NCI-H524 (cell line): Measurements from ENCODE around the gene SLC6A3.
"Not testable (repeated sequence)": the region's sequence is repeated elsewhere in the genome, so short reads cannot be mapped to it uniquely, and the experiment has no call there.

Experiments used
- DNase-seq, 2 experiments: peaks; one replicate each; lab custom pipeline; 2025; lab: John Stamatoyannopoulos, UW

SLC6A3 gene

DNA sequence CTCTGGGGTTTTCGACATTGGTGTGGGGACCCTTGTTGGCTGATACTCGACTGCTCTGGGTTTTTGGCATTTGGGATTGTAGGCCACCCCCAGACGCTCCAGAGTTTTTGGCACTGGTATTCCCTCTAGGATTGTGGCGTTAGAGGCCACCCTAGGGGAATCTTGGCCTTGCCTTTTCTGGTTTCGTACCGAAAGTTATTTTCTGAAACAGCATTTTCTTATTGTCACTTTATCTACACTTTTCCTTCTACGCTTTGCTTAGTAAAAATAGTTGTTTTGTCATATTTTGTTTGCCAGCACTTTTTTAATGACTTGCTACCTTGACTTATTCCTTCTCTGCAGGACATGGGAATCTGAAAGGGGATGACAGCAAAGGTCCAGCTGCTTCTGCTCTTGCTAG is 75.2 kb downstream of the SLC6A3 start:
- no peak for DNase-seq

DNA sequence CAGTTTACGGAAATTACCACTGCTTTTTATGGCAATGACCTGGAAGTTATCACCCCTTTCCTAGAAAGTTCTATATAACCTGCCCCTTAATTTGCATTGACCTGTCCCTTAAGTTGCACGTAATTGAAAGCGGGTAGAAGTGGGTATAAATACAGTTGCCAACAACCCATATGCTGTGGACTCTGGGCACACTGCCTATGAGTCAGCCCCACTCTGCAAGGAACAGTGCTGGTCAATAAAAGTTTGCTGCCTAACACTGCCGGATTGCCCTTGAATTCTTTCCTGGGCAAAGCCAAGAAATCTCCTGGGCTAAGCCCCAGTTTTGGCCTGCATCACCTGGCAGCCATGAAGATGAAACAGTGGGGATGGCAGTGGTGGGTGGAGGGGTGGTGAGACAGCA is 76.5 kb downstream of the SLC6A3 start:
- DNase-seq: no peak

DNA sequence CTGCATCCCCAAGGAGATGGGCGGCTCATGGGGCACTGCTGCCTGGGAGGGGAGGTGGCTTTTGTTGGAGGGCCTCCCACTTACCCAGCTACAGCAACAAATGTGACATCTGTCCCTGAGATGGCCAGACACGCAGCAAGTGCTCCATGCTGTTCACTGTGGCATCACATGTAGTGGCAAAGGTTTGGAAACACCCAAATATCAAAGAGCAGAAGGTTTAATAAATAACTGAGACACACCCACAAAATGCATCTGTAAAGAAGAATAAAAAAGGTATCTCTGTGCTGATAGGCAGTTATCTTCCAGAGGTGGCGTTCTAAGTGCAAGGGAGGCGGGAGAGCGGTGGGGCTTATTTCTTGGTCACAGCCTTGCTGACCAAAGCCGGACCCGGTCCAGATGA is 77.0 kb downstream of the SLC6A3 start:
- DNase-seq: peak in 1 of 2 experiments; percentile 52

DNA sequence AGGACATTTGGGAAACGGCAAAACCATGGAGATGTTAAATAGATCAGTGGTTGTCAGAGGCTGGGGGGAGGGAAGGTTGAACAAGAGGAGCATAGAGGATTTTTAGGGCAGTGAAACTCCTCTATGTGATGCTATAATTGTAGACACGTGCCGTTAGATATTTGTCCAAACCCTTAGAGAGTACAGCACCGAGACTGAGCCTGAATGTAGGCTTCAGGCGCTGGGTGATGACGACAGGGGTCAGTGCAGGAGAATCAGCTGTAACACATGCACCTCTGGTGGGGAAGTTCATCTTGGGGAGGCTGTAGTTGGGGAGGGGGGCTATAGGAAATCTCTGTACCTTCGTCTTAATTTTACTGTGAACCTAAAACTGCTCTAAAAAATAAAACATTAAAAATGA is 78.1 kb downstream of the SLC6A3 start:
- no peak for DNase-seq

DNA sequence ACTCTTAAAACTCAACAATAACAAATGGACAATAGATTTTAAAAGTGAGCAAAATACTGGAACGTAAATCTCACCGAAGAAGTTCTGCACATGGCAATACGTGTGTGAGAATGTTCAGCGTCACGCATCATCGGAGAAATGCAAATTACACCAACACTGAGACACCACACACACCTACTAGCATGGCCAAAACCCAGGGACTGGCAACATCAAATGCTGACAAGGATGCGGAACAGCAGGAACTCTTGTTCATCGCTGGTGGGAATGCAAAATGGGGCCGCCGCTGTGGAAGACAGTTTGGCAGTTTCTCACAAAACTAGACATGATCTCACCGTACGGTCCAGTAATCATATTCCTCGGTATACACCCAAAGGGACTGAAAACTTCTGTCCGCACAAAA is 78.7 kb downstream of the SLC6A3 start:
- DNase-seq: no peak

DNA sequence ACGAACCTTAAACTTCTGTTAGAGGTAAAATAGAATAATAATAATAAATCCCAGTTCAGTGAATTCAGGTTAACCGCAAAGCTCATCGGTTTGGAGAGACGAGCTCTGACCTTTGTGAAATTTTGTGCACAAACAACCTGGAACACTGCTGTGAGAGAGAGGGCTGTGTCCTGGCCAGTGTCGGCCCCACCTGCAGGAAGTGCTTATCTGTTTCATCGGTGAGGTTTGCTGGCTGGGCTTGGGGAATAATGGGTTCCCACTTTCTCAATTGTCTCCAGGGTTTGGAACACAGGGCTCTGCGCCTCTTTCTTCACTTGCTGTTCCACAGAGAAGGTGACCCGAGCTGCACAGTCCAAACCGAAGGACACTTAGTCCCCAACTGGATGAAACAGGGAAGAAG is 81.0 kb downstream of the SLC6A3 start:
- DNase-seq: no peak

DNA sequence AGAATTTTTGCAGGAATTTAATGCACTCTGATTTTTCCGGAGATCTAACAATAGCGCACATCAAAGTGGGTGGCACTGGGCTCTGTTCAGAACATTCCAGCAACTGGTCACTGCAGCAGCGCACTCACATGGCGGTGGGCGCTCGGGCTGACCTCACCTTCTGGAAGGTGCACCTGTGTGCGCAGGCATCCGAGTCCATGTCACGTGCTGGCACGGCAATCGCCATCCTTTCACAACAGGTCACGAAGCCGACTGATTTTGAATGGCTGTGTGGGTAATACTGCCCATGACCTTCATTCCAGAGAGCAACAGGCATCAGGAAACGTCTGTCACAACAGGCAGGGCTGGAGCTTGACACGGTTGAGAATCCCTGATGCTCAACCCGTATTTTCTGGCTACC is 81.7 kb downstream of the SLC6A3 start:
- DNase-seq: no peak

DNA sequence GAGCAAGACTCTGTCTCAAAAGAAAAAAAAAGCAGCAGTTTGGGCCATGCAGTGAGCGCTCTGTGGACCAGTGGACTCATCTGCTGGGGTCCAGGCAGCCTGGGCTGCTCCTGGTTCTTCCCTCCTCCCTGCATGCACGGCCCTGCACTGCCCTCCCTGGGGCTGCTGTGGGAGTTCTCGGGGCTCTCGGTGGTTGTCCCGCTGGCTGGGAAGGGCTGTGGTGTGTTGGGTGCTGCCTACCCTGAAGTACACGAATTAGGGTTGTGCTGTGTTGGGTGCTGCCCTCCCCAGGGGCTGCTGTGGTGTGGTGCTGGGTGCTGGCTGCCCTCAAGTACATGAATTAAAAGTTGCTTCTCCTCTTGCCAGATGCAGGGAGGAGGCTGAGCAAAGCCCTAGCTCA is 82.1 kb downstream of the SLC6A3 start:
- no peak for DNase-seq

DNA sequence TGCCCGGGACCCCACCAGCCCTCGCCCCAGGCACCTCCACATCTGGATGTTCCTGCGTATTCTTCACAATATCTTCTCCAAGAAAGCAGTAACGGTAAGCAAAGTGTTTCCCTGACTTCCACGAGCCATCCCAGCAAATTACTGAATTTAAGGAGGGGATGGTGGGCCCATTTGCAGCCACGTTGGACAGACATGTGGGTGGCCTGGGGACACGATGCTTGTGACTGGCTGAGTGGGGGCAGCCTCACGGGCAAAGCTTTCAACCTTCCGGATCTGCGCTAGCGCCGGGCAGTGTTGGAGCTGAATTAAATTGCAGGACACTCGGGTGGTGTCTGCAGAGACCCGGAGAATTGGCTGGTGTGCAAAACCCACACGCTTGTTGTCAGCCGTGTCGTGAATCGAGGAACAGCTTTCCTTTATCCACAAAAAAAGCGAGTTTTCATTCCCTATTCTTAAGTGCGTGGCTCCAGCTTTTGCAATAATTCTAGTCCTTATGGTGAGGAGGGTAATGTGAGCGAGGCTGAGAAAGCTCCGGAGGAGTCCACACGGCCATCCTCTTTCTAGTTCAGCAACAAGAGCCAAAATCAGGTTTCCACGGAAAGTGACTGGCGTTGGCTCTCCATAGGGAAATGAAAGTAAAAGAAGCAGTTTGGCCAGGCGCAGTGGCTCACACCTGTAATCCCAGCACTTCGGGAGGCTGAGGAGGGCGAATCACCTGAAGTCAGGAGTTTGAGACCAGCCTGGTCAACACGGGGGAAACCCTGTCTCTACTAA is 82.8 kb downstream of the SLC6A3 start:
- no peak for DNase-seq

DNA sequence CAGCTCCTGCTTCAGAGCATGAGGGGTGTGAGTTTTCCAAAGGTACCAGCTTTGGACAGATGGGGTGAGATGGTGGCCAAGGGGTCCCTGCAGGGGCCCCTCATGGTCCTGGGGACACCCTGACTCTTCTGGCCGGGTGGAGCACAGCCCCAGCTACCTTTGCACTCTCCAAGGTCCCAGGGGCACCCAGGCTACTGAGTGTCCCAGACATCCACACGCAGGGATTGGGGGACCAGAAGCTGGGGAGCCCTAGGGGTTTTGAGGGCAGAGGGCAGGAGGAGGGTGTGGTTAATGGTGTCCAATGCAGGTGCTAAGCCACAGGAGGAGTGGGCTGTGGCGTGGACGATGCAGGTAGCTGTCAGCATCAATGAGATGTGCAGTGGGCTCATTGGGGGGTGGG is 84.4 kb downstream of the SLC6A3 start:
- no peak for DNase-seq

DNA sequence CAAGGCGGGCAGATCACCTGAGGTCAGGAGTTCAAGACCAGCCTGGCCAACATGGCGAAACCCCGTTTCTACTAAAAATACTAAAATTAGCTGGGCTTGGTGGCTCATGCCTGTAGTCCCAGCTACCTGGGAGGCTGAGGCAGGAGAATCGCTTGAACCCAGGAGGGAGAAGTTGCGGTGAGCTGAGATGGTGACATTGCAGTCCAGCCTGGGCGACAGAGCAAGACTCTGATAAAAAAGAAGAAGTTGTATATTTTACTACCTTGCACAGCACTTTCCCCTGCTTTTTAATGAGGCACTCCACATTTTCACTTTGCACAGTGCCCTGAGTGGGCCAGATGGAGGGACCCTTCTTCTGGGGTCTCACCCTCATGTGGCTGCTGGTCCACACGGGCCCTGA is 84.9 kb downstream of the SLC6A3 start:
- not testable (repeated sequence) for DNase-seq

DNA sequence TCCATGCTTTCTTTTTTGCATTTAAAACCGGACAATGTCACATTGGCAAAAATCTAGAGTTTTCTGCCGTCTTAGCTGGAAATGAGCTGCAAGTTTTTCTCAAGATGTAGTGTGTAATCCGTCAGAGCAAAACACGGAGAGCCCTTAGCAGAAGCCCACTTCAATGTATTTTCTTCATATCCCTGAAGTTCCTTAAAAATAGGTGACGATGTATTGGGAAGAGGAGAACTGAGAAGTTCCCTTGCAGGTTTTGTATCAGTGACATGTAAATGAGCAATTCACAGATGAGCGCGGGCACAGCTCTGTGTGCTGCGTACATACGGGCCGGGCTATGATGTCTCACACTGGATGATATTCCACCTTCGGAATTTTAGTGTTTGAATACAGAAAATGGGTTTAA is 85.5 kb downstream of the SLC6A3 start:
- no peak for DNase-seq

DNA sequence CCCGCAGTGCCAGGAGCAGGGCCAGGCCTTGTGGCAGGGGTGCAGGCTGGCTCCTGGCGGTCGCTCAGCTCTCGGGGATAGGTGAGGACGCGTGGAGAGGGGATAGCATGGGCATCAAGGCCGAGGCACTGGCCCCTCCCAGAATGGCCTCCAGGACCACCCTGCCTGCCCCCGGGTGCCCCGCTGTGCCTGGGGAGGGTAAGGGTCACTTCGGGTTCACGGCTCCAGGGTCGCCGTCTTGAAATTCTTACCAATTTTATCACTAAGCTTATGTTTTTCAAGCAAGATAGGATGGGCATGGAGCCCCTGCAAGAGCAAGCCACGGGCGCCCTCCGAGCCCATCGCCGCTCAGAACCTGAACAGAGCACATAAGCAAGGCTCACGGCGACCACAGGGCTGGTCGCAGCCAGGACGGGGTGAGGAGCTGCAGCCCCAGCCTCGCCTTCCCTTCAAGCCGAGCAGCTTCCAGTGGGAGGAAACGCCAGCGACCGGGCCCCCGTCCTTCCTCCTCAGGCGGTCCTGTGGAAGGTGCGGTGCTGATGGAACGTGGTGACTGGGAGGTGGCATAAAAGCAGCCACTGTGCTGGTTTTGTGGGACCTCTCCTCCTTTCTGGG is 86.1 kb downstream of the SLC6A3 start:
- no peak for DNase-seq

DNA sequence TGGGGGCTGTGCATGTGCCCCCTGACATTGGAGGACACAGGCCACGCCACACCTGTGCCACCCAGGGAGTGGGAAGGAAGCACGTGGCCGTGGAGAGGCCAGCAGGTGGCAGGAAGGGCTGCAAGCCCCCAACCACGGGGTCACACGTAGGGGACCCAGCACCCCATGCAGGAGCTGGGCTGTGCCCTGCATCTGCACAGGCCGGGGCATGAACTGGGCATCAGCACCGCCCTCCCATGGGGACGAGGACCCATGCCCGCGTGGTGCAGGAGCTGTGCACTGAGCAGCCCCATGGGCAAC is 86.6 kb downstream of the SLC6A3 start:
- DNase-seq: no peak

DNA sequence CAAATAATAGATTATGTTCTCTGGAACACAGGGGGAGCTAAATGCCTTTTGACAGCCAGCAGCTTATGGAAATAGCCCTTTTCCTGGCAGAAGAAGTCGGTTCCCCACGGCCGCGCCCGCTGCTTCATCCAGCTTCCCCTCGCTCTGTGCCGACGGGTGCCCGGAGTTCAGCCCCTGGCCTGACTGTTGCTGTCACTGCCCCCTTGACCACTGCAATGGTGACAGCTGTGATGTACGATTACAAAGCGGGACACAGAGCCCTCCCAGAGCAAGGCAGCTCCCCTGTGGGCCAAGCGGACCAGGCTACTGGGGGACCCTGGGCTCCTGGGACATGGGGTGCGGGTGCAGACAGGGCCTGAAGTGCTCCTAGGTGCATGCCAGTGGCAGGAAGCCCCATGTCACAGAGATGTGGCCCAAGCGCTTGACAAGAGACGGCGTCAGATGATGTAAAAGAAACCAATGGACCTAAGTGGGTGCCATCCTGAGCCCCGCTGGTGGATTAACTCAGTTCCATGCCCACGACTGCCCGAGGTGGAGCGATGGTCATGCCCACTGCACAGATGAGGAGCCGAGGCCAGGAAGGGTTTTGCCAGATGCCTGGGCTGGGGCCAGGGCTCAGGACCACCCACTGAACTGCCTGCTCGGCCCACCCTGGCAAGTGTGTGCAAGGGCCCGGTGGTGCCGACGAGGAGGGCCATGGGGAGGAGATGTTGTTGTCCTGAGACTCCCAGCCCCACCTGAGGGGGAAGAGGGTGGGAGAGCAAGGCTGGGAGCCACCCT is 87.1 kb downstream of the SLC6A3 start:
- DNase-seq: no peak

DNA sequence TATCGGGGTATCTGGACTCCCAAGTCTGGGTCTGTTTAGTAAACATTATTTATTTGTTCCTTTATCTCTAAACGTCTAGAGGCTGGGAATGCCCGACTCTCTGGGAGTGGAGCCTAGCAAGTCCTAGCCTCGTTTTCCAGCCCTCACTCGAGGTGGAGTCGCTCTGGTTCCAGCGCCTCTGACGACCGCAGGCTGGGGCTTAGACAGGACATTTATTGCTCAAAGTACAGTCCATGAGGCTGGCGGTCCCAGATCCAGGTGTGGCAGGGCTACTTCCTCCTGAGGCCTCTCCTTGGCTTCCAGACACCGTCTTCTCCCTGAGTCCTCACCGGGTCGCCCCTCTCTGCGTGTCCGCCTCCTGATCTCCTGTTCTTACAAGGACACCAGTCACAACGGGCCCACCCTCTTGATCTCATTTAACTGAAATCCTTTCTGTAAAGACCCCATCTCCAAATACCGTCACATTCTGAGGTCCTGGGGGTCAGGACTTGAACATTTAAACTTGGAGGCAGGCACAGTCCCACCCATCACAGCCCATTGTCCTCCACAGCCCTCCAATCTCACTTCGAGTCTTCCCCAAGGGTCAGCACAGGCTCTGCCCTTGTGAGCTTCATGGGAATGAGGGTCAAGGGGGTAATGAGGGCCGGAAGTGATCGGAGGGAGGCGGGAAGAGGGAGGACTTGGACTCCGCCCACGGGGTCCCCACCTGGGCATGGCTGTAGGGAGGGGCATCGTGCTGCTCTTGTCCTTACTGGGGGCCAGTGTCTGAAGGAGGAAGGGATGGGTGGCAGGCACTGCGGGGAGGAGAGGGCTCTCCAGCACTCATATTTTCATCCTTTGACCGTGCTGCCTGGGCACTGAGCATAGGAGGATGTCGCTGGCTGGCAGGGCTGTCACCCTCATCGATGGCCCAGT is 88.1 kb downstream of the SLC6A3 start:
- no peak for DNase-seq

DNA sequence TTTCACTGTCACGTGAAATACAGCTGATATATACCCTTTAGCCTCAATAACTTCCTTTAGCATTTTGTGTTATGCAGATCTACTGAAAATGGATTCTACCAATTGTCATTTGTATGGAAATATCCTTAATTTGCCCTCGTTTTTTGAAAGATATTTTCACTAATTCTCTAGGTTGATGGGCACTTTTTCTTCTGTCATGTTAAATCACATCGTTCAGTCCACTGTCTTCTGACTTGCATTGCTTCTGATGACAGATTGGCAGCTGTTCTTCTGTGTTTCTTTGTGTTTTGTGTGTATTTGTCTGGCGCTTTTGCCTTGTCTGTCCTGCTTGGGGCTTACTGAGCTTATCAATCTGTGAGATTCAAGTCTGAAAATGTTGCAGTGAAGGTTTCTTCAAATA is 90.7 kb downstream of the SLC6A3 start:
- no peak for DNase-seq

DNA sequence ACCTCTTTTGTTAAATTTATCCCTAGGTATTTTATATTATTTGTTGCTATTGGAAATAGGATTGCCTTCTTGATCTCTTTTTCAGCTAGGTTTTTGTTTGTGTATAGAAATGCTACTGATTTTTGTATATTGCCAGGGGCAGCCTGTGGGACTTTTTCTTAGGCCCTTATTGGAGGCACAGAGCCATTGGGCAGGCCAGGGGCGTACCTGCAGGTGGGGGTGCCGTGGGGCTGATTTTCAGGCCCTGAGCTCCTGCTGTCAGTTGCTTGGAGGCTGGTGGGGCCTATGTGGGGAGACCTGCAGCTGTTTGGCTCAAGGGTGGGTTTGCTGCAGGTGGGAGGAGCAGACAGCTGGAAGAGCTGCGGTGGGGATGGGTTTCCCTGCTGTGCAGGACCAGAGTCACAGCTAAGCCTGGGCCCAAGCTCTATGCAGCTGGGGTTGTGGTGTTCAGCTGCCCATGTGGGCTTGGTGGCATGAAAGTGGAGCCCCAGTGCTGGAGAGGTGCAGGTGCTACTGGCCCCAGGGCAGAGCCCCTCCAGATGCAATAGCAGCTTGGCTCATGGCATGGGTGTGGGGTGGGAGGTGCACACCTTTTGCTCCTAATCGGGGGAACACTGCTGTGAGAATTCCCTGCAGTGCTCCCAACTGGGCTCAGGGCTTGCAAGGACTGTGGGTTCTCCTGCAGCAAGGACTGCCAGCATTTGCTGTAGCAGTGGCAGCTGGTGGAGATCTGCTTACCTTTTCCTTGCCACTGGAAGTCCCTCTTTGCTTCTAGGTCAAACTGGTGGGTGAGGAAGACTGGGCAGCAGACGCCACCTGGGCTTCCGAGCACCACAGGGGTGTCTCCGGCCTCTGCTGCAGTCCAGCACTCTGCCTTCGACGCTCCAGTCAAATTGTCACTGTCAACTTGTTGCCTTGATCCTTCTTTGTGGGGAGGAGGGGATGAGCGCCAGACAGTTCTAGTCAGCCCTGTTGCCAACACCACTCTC is 92.7 kb downstream of the SLC6A3 start:
- no peak for DNase-seq

DNA sequence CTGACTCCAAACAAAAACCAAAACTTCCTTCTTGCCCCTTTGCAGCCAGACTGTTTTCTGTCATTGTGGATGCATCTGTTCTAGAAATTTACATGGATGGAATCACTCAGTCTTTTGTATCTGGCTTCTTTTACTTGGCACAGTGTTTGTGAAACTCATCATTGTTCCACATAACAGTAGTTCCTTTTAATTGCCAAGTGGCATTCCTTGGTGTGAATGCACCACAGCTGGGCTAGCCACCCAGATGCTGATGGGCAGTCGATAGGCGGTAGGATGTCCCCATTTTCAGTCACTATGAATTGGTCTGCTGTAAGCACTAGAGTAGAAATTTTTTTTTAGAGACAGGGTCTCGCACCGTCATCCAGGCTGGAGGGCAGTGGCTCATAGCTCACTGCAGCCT is 94.1 kb downstream of the SLC6A3 start:
- no peak for DNase-seq

DNA sequence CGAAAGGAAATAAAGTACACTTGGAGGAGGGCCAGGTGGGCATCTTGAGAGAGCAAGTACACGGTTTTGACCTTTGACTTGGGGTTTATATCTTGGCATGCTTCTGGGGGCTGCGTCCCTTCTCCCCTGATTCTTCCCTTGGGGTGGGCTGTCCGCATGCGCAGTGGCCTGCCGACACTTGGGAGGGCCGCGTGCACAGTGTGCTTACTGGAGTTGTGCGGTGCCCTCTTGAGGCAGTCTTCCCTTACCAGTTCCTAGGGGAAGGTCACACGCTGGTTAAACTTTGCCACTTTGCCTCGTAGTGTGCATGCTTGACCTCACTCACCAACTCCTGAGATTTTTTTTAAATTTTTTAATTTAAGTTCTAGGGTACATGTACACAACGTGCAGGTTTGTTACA is 96.0 kb downstream of the SLC6A3 start:
- DNase-seq: peak; percentile 24 to 67

DNA sequence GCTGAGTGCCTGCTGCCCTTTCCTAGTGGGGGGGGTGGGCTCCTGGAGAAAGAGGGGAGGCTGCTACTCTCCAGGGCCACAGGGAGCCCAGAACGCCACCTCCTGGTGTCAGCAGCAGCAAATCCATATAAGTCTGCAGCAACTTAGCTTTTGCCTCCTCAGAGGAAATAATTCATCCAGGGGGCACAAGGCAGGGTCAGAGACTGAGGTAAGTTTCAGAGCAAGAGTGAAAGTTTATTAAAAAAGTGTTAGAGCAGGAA is 96.3 kb downstream of the SLC6A3 start:
- no peak for DNase-seq
